K562 (cell line): ENCODE data around the gene FUNDC1. TPM values are rescaled to one million over a fixed set of nuclear protein-coding genes. Genes with fewer than 3 reads are reported as not detected.
A peak's percentile ranks its signal among the peaks of the same experiment; 100 is the strongest.

ENCODE experiments used
- GABPB1 ChIP-seq: sonication (generic); formaldehyde crosslinking; IDR thresholded peaks from 2 replicates; pipeline ENCODE4 v1.8.0; 2022; ENCODE audit warnings: mild to moderate bottlenecking, missing genetic modification reagents
- IFI16 ChIP-seq: fragments of 250-450 bp; sonication (Bioruptor Pico); IDR thresholded peaks from 2 replicates; pipeline ENCODE4 v2.1.2; 2022; ENCODE audit warnings: mild to moderate bottlenecking, inconsistent platforms
- KAT7 ChIP-seq: sonication (generic); formaldehyde crosslinking; IDR thresholded peaks from 2 replicates; pipeline ENCODE4 v1.8.0; 2022; ENCODE audit warnings: missing genetic modification reagents, mild to moderate bottlenecking, borderline replicate concordance
- KDM4B ChIP-seq, 2 experiments: fragments of 450-650 bp in 1 of 2; sonication (generic) in 1 of 2; IDR thresholded peaks; 2 replicates each; pipeline ENCODE4 v1.6.1; 2016 to 2017; ENCODE audit warnings: borderline replicate concordance in 2 of 2, antibody characterized with exemption in 1 of 2, low read depth in 1 of 2, mild to moderate bottlenecking in 1 of 2
- KLF10 ChIP-seq: fragments of 250-450 bp; sonication (Bioruptor Pico); IDR thresholded peaks from 2 replicates; pipeline ENCODE4 v1.6.1; 2021; ENCODE audit warnings: matching md5 sums
- MEF2A ChIP-seq: IDR thresholded peaks from 2 replicates; pipeline ENCODE4 v1.6.1; 2011; ENCODE audit warnings: low read depth, mild to moderate bottlenecking, low read length, moderate library complexity; ENCODE audit not compliant: control insufficient read depth
- NONO ChIP-seq, 2 experiments: fragments of 200-400 bp in 1 of 2; fragments of 450-650 bp in 1 of 2; formaldehyde crosslinking in 1 of 2; IDR thresholded peaks; 2 replicates each; pipeline ENCODE4 v1.6.1; 2017; ENCODE audit warnings: low read depth in 2 of 2, mild to moderate bottlenecking in 2 of 2, moderate library complexity in 2 of 2, low read length in 1 of 2
- PHF21A ChIP-seq: fragments of 450-650 bp; IDR thresholded peaks from 2 replicates; pipeline ENCODE4 v1.6.1; 2017; ENCODE audit warnings: low read depth, borderline replicate concordance
- PHTF2 ChIP-seq: fragments of 250-450 bp; sonication (Bioruptor Pico); IDR thresholded peaks from 2 replicates; pipeline ENCODE4 v1.5.0; 2021; ENCODE audit warnings: mild to moderate bottlenecking
- SRSF1 ChIP-seq: fragments of 200-400 bp; formaldehyde crosslinking; IDR thresholded peaks from 2 replicates; pipeline ENCODE4 v1.6.1; 2017; ENCODE audit warnings: mild to moderate bottlenecking, low read depth, low read length, moderate library complexity
- ZNF134 ChIP-seq: fragments of 250-450 bp; sonication (Bioruptor Pico); conservative IDR thresholded peaks from 2 replicates; pipeline ENCODE4 v1.4.0; 2020
- ZNF354B ChIP-seq: fragments of 250-450 bp; sonication (Bioruptor Pico); IDR thresholded peaks from 2 replicates; pipeline ENCODE4 v1.4.0; 2020
- ZNF408 ChIP-seq: fragments of 250-450 bp; sonication (Bioruptor Pico); IDR thresholded peaks from 2 replicates; pipeline ENCODE4 v1.4.0; 2020; ENCODE audit warnings: low read depth, mild to moderate bottlenecking, moderate library complexity
- polyA plus RNA-seq, 8 experiments: library from polyadenylated mRNA; depleted of rRNA in 4 of 8; stranded (reverse) in 5 of 8; unstranded in 3 of 8; fragments of >200 nt; fragmentation: Nextera tagmentation in 2 of 8; fragmentation: Illumina TruSeq in 1 of 8; extraction: Ambion mirVana in 2 of 8; extraction: Trizol in 1 of 8; gene quantifications; 2 replicates each; pipeline versions ENCODE4 v1.2.1 to v1.2.3, GENCODE V29; 2011 to 2014; ENCODE audit warnings: inconsistent platforms in 1 of 8, missing spikeins in 1 of 8
- total RNA-seq, 7 experiments: library from RNA; depleted of rRNA in 6 of 7; stranded (reverse); fragments of >200 nt in 6 of 7; fragmentation: Illumina TruSeq in 2 of 7; extraction: Trizol in 2 of 7; gene quantifications; 2 replicates each; pipeline versions ENCODE4 v1.2.1 to v1.2.3, GENCODE V29; 2011 to 2021; ENCODE audit warnings: low replicate concordance in 1 of 7
- TF ChIP-seq, protein P1 (sequence below): sonication (generic); formaldehyde crosslinking; IDR thresholded peaks from 2 replicates; pipeline ENCODE4 v1.8.0; 2022; ENCODE audit warnings: mild to moderate bottlenecking, missing genetic modification reagents
- TF ChIP-seq, protein P2 (sequence below), 2 experiments: fragments of 450-650 bp in 1 of 2; sonication (generic) in 1 of 2; formaldehyde crosslinking in 1 of 2; IDR thresholded peaks; 2 replicates each; pipeline versions ENCODE4 v1.7.1 to v1.9.0; 2016 to 2022; ENCODE audit warnings: inconsistent platforms in 1 of 2, mild to moderate bottlenecking in 1 of 2, missing genetic modification reagents in 1 of 2
- TF ChIP-seq, protein P3 (sequence below): sonication (generic); formaldehyde crosslinking; IDR thresholded peaks from 2 replicates; pipeline ENCODE4 v1.8.0; 2023; ENCODE audit warnings: mild to moderate bottlenecking, missing genetic modification reagents

Gene FUNDC1
- total and polyA plus RNA-seq, 9 of the 15 experiments (the other 6 are each of a cell fraction or from before 2014, with no cell fraction given) = 15.6 to 59.1 (median 29.3) TPM

DNA sequence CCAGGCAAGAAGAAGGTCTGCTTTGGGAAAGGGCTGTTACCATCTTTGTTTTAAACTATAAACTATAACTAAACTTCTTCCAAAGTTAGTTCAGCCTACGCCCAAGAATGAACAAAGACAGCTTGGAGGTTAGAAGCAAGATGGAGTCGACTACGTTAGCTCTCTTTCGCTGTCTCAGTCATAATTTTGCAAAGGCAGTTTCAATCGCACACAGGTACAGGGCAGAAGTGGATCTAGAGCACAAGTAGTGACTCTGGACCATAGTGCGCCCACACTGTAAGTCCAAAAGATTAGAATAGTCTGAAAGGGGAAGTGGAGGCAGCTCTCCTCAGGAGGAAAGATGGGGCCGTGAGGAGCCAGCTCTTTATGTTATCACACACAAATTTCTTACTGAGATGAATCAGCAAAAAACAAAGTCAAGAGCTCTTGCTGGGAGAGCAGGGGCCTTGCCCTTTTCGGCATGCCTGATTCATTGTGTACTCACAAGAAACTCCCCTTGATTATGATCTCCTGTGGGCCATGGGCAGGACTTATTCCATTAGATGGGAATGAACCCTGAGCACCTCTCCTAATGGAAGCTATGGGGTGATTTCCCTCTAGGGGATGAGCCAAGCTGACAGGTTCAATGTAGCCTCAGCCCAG lies 58.6 kb downstream of the FUNDC1 start (continued):
- TF ChIP-seq, protein P1, sequence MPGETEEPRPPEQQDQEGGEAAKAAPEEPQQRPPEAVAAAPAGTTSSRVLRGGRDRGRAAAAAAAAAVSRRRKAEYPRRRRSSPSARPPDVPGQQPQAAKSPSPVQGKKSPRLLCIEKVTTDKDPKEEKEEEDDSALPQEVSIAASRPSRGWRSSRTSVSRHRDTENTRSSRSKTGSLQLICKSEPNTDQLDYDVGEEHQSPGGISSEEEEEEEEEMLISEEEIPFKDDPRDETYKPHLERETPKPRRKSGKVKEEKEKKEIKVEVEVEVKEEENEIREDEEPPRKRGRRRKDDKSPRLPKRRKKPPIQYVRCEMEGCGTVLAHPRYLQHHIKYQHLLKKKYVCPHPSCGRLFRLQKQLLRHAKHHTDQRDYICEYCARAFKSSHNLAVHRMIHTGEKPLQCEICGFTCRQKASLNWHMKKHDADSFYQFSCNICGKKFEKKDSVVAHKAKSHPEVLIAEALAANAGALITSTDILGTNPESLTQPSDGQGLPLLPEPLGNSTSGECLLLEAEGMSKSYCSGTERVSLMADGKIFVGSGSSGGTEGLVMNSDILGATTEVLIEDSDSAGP (CRISPR knock-in tag) = no peak
- no peak; the same call in 1 of the 2 replicates for TF ChIP-seq KLF10 (CRISPR knock-in tag)
- no peak for TF ChIP-seq KAT7 (CRISPR knock-in tag)
- no peak for TF ChIP-seq PHF21A
- TF ChIP-seq IFI16 (CRISPR knock-in tag) = peak; percentile 82
- peak; percentile 57; the same call in 1 of the 2 replicates for TF ChIP-seq PHTF2
- TF ChIP-seq ZNF134 = peak; percentile 75
- no peak for TF ChIP-seq NONO (IDR thresholded peaks at IDR 0.05; ENCODE audit: low read depth in 2 of 2, low read length in 1 of 2)
- TF ChIP-seq KDM4B (IDR thresholded peaks at IDR 0.05; ENCODE audit: borderline replicate concordance in 2 of 2, low read depth in 1 of 2) = no peak
- TF ChIP-seq, protein P2, sequence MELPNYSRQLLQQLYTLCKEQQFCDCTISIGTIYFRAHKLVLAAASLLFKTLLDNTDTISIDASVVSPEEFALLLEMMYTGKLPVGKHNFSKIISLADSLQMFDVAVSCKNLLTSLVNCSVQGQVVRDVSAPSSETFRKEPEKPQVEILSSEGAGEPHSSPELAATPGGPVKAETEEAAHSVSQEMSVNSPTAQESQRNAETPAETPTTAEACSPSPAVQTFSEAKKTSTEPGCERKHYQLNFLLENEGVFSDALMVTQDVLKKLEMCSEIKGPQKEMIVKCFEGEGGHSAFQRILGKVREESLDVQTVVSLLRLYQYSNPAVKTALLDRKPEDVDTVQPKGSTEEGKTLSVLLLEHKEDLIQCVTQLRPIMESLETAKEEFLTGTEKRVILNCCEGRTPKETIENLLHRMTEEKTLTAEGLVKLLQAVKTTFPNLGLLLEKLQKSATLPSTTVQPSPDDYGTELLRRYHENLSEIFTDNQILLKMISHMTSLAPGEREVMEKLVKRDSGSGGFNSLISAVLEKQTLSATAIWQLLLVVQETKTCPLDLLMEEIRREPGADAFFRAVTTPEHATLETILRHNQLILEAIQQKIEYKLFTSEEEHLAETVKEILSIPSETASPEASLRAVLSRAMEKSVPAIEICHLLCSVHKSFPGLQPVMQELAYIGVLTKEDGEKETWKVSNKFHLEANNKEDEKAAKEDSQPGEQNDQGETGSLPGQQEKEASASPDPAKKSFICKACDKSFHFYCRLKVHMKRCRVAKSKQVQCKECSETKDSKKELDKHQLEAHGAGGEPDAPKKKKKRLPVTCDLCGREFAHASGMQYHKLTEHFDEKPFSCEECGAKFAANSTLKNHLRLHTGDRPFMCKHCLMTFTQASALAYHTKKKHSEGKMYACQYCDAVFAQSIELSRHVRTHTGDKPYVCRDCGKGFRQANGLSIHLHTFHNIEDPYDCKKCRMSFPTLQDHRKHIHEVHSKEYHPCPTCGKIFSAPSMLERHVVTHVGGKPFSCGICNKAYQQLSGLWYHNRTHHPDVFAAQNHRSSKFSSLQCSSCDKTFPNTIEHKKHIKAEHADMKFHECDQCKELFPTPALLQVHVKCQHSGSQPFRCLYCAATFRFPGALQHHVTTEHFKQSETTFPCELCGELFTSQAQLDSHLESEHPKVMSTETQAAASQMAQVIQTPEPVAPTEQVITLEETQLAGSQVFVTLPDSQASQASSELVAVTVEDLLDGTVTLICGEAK (IDR thresholded peaks at IDR 0.05) = no peak
- TF ChIP-seq, protein P2 (CRISPR knock-in tag; IDR thresholded peaks at IDR 0.05) = no peak
- no peak for TF ChIP-seq MEF2A
- no peak for TF ChIP-seq GABPB1
- no peak for TF ChIP-seq SRSF1
- TF ChIP-seq ZNF408 = no peak
- peak; percentile 71 for TF ChIP-seq ZNF354B
- TF ChIP-seq, protein P3, sequence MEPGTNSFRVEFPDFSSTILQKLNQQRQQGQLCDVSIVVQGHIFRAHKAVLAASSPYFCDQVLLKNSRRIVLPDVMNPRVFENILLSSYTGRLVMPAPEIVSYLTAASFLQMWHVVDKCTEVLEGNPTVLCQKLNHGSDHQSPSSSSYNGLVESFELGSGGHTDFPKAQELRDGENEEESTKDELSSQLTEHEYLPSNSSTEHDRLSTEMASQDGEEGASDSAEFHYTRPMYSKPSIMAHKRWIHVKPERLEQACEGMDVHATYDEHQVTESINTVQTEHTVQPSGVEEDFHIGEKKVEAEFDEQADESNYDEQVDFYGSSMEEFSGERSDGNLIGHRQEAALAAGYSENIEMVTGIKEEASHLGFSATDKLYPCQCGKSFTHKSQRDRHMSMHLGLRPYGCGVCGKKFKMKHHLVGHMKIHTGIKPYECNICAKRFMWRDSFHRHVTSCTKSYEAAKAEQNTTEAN = no peak
